ENCODE results near the gene MYLK3. TPM values are rescaled to one million over a fixed set of nuclear protein-coding genes. Genes with fewer than 3 reads are reported as not detected.
"Not testable (repeated sequence)": the region's sequence is repeated elsewhere in the genome, so short reads cannot be mapped to it uniquely, and the experiment has no call there.

MYLK3 gene
- total and polyA plus RNA-seq, 3 experiments from 2014 or later: 0.20 to 0.47 TPM; not detected in 1

- Mint-ChIP-seq H3K27ac (no peak within 1 kb of the TSS), H3K36me3 (peaks cover 0 to 6% (median 0%) of the 10 kb centered on the region in 3 donors), H3K9me3 (no peaks in the 10 kb centered on the region), H3K27me3 (no peaks in the 10 kb centered on the region), H3K4me1 (peaks cover 34 to 38% (median 35%) of the 10 kb centered on the region in 3 donors), H3K4me3 (no peak within 1 kb of the TSS)
- ChIA-PET POLR2A (no interaction called here), CTCF (interaction anchor here (0.8 to 1.9 kb wide), 2 partner anchors 14 to 16 kb away, joined by 3 to 6 read pairs; no protein-coding TSS in a partner anchor)
- H3K4me1 ChIP-seq (ENCODE audit: insufficient read depth, low read length): peaks cover 44% of the 10 kb centered on the region
- H3K27ac ChIP-seq (ENCODE audit: low read depth, low read length): peak within 1 kb of the TSS; percentile 98
- DNase-seq: peak; percentile 97 to 98 (median 97)
- no peaks in the 10 kb centered on the region for H3K9me3 ChIP-seq (ENCODE audit: low read length)
- H3K36me3 ChIP-seq (ENCODE audit: insufficient read depth, low read length): no peaks in the 10 kb centered on the region
- peak within 1 kb of the TSS; percentile 99 for H3K4me3 ChIP-seq (ENCODE audit: low read length)
- no peaks in the 10 kb centered on the region for H3K27me3 ChIP-seq (ENCODE audit: insufficient read depth, low read length, poor library complexity, severe bottlenecking)
Observed at GRCh38 chr16:46689365-46690280, 58.5 kb downstream of the MYLK3 start, which contains the start of gene ORC6. Gene ORC6, plus strand, starts transcription at chr16:46689659. Its CDS starts 47 bp downstream, at chr16:46689706.

- H3K27ac Mint-ChIP-seq: no peak within 1 kb of the TSS
- no peak within 1 kb of the TSS for H3K4me3 Mint-ChIP-seq
- no peaks in the 10 kb centered on the region for H3K27me3 Mint-ChIP-seq
- no peaks in the 10 kb centered on the region for H3K9me3 ChIP-seq (ENCODE audit: low read length)
- H3K36me3 ChIP-seq (ENCODE audit: insufficient read depth, low read length): no peaks in the 10 kb centered on the region
- no peaks in the 10 kb centered on the region for H3K9me3 Mint-ChIP-seq
- H3K27ac ChIP-seq (ENCODE audit: low read depth, low read length): peak within 1 kb of the TSS; percentile 98
- H3K4me1 Mint-ChIP-seq: peaks cover 39 to 46% (median 43%) of the 10 kb centered on the region in 3 donors
- ChIA-PET POLR2A (no interaction called here), CTCF (no interaction called here)
- DNase-seq: peak; percentile 99 to 100 (median 100)
- H3K27me3 ChIP-seq (ENCODE audit: insufficient read depth, low read length, poor library complexity, severe bottlenecking): no peaks in the 10 kb centered on the region
- H3K4me3 ChIP-seq (ENCODE audit: low read length): peak within 1 kb of the TSS; percentile 99
- peaks cover 0 to 7% (median 0%) of the 10 kb centered on the region in 3 donors for H3K36me3 Mint-ChIP-seq
- peaks cover 52% of the 10 kb centered on the region for H3K4me1 ChIP-seq (ENCODE audit: insufficient read depth, low read length)
Observed at GRCh38 chr16:46688654-46689364, 59.3 kb downstream of the MYLK3 start, which contains the start of gene VPS35. Gene VPS35, minus strand, starts transcription at chr16:46689178. Its CDS starts 45 bp downstream, at chr16:46689133.

- Histone ChIP-seq H3K27ac (ENCODE audit: low read depth, low read length) (peak overlapping the region; percentile 98), H3K4me3 (ENCODE audit: low read length) (peak overlapping the region; percentile 99), H3K36me3 (ENCODE audit: insufficient read depth, low read length) (no peaks in the 10 kb centered on the region), H3K4me1 (ENCODE audit: insufficient read depth, low read length) (peaks cover 52% of the 10 kb centered on the region), H3K9me3 (ENCODE audit: low read length) (no peaks in the 10 kb centered on the region), H3K27me3 (ENCODE audit: insufficient read depth, low read length, poor library complexity, severe bottlenecking) (no peaks in the 10 kb centered on the region)
- CTCF ChIA-PET: no interaction called here
- Mint-ChIP-seq H3K27ac (no peak overlapping the region), H3K4me3 (no peak overlapping the region), H3K27me3 (no peaks in the 10 kb centered on the region), H3K36me3 (peaks cover 0 to 8% (median 0%) of the 10 kb centered on the region in 3 donors), H3K4me1 (peaks cover 41 to 53% (median 49%) of the 10 kb centered on the region in 3 donors), H3K9me3 (no peaks in the 10 kb centered on the region)
- POLR2A ChIA-PET: no interaction called here
- DNase-seq: no peak
Observed at GRCh38 chr16:46688101-46688653, 60.0 kb downstream of the MYLK3 start.

- Mint-ChIP-seq H3K4me3 (no peak overlapping the region), H3K27ac (peak overlapping the region in 4 of 8 donors; percentile 7 to 80 (median 18))
Observed at GRCh38 chr16:46687486-46687885, 60.7 kb downstream of the MYLK3 start.

GRCh38 chr16:46686815-46687473 lies 61.2 kb downstream of the MYLK3 start:
- Mint-ChIP-seq H3K4me3 (peak overlapping the region in 3 of 7 donors; percentile 9 to 41 (median 11)), H3K9me3 (no peaks in the 10 kb centered on the region), H3K36me3 (peaks cover 0 to 17% (median 0%) of the 10 kb centered on the region in 3 donors), H3K27ac (peak overlapping the region in 3 of 8 donors; percentile 7 to 80 (median 27)), H3K4me1 (peaks cover 45 to 63% (median 58%) of the 10 kb centered on the region in 3 donors), H3K27me3 (no peaks in the 10 kb centered on the region)
- no peak for DNase-seq
- Histone ChIP-seq H3K4me1 (ENCODE audit: insufficient read depth, low read length) (peaks cover 52% of the 10 kb centered on the region), H3K4me3 (ENCODE audit: low read length) (no peak overlapping the region), H3K27ac (ENCODE audit: low read depth, low read length) (no peak overlapping the region), H3K9me3 (ENCODE audit: low read length) (no peaks in the 10 kb centered on the region), H3K36me3 (ENCODE audit: insufficient read depth, low read length) (no peaks in the 10 kb centered on the region), H3K27me3 (ENCODE audit: insufficient read depth, low read length, poor library complexity, severe bottlenecking) (no peaks in the 10 kb centered on the region)
- ChIA-PET POLR2A (no interaction called here), CTCF (no interaction called here)

More at GRCh38 chr16:46687486-46687885, 60.7 kb downstream of the MYLK3 start:
- ChIA-PET POLR2A (no interaction called here), CTCF (no interaction called here)
- Mint-ChIP-seq H3K36me3 (peaks cover 0 to 12% (median 0%) of the 10 kb centered on the region in 3 donors), H3K9me3 (no peaks in the 10 kb centered on the region), H3K27me3 (no peaks in the 10 kb centered on the region), H3K4me1 (peaks cover 43 to 57% (median 53%) of the 10 kb centered on the region in 3 donors)
- no peak overlapping the region for H3K27ac ChIP-seq (ENCODE audit: low read depth, low read length)
- no peaks in the 10 kb centered on the region for H3K9me3 ChIP-seq (ENCODE audit: low read length)
- DNase-seq: no peak
- peaks cover 52% of the 10 kb centered on the region for H3K4me1 ChIP-seq (ENCODE audit: insufficient read depth, low read length)
- H3K27me3 ChIP-seq (ENCODE audit: insufficient read depth, low read length, poor library complexity, severe bottlenecking): no peaks in the 10 kb centered on the region
- H3K36me3 ChIP-seq (ENCODE audit: insufficient read depth, low read length): no peaks in the 10 kb centered on the region
- H3K4me3 ChIP-seq (ENCODE audit: low read length): peak overlapping the region; percentile 99

GRCh38 chr16:46681867-46682266 lies 66.3 kb downstream of the MYLK3 start:
- H3K27me3 Mint-ChIP-seq; H3K27ac ChIP-seq (ENCODE audit: low read depth, low read length); H3K4me3 Mint-ChIP-seq; DNase-seq; H3K4me3 ChIP-seq (ENCODE audit: low read length); H3K9me3 ChIP-seq (ENCODE audit: low read length); POLR2A ChIA-PET; H3K9me3 Mint-ChIP-seq; H3K27me3 ChIP-seq (ENCODE audit: insufficient read depth, low read length, poor library complexity, severe bottlenecking): not testable (repeated sequence)
- Histone ChIP-seq H3K36me3 (ENCODE audit: insufficient read depth, low read length) (peaks cover 18% of the 10 kb centered on the region), H3K4me1 (ENCODE audit: insufficient read depth, low read length) (peaks cover 25% of the 10 kb centered on the region)
- CTCF ChIA-PET: interaction anchor here (0.6 kb wide), 1 partner anchor 165 kb away, joined by 3 read pairs; no protein-coding TSS in a partner anchor
- peaks cover 29 to 47% (median 43%) of the 10 kb centered on the region in 3 donors for H3K4me1 Mint-ChIP-seq
- H3K27ac Mint-ChIP-seq: peak overlapping the region in 1 of 8 donors; percentile 43
- H3K36me3 Mint-ChIP-seq: peaks cover 0 to 55% (median 13%) of the 10 kb centered on the region in 3 donors

- H3K4me3 Mint-ChIP-seq; H3K4me3 ChIP-seq (ENCODE audit: low read length); H3K27ac ChIP-seq (ENCODE audit: low read depth, low read length); POLR2A ChIA-PET; H3K4me1 Mint-ChIP-seq; H3K27me3 Mint-ChIP-seq; H3K4me1 ChIP-seq (ENCODE audit: insufficient read depth, low read length); DNase-seq; H3K9me3 ChIP-seq (ENCODE audit: low read length); H3K9me3 Mint-ChIP-seq; H3K27me3 ChIP-seq (ENCODE audit: insufficient read depth, low read length, poor library complexity, severe bottlenecking): not testable (repeated sequence)
- H3K36me3 ChIP-seq (ENCODE audit: insufficient read depth, low read length): peaks cover 26% of the 10 kb centered on the region
- CTCF ChIA-PET: interaction anchor here (1.8 kb wide), 1 partner anchor 232 kb away, joined by 5 read pairs; no protein-coding TSS in a partner anchor
- peak overlapping the region in 2 of 8 donors; percentile 14 to 32 for H3K27ac Mint-ChIP-seq
- peaks cover 4 to 86% (median 17%) of the 10 kb centered on the region in 3 donors for H3K36me3 Mint-ChIP-seq
Observed at GRCh38 chr16:46677943-46678342, 70.2 kb downstream of the MYLK3 start.

Measured in CD8-positive, alpha-beta memory T cell (primary cell).